ENCODE results near the gene TPM1. TPM values are rescaled to one million over a fixed set of nuclear protein-coding genes. Genes with fewer than 3 reads are reported as not detected.

TPM1 gene
- total RNA-seq, 2 donors from 2014 or later: 245 to 363 TPM

DNA sequence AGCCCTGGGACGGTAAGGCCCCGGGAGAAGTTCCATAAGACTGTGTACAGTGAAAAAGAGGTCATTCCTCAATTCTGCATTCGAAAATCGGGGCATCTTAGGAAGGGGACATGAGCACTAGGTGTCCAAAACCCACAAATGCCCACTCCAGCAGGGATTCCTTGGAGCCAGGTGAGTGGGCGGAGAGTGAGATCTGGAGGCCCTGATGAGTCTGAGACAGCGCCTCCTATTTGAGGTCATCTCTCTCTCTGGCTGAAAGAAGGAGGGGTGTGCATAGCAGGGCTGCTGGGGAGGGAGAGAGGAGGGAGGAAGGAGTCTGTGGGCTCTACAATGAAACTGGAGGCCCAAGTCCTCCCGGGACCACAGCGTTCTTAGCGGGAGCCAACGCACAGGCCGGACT lies 41.0 kb downstream of the TPM1 start:
- TF ChIP-seq, protein P1, sequence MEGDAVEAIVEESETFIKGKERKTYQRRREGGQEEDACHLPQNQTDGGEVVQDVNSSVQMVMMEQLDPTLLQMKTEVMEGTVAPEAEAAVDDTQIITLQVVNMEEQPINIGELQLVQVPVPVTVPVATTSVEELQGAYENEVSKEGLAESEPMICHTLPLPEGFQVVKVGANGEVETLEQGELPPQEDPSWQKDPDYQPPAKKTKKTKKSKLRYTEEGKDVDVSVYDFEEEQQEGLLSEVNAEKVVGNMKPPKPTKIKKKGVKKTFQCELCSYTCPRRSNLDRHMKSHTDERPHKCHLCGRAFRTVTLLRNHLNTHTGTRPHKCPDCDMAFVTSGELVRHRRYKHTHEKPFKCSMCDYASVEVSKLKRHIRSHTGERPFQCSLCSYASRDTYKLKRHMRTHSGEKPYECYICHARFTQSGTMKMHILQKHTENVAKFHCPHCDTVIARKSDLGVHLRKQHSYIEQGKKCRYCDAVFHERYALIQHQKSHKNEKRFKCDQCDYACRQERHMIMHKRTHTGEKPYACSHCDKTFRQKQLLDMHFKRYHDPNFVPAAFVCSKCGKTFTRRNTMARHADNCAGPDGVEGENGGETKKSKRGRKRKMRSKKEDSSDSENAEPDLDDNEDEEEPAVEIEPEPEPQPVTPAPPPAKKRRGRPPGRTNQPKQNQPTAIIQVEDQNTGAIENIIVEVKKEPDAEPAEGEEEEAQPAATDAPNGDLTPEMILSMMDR (conservative IDR thresholded peaks at IDR 0.05): no peak
- no peak overlapping the region for H3K27ac ChIP-seq (ENCODE audit: low read depth, low read length)
- H3K27me3 ChIP-seq (ENCODE audit: control insufficient read depth, insufficient read depth, low read length, poor library complexity, severe bottlenecking): no peaks in the 10 kb centered on the region
- Mint-ChIP-seq H3K4me3 (no peak overlapping the region), H3K36me3 (ENCODE audit: low read depth) (no peaks in the 10 kb centered on the region), H3K9me3 (no peaks in the 10 kb centered on the region), H3K4me1 (peaks cover 56% of the 10 kb centered on the region), H3K27ac (peak overlapping the region; percentile 87), H3K27me3 (ENCODE audit: insufficient read depth) (no peaks in the 10 kb centered on the region)
- DNase-seq: peak; percentile 74
- H3K36me3 ChIP-seq (ENCODE audit: control insufficient read depth, insufficient read depth, low read length): no peaks in the 10 kb centered on the region
- no peak overlapping the region for H3K4me3 ChIP-seq (ENCODE audit: low read length)
- no peaks in the 10 kb centered on the region for H3K9me3 ChIP-seq (ENCODE audit: control insufficient read depth, low read length)
- no peak overlapping the region for H3K9ac ChIP-seq (ENCODE audit: extremely low read depth, low read length, poor library complexity, severe bottlenecking)
- peaks cover 17% of the 10 kb centered on the region for H3K4me1 ChIP-seq (ENCODE audit: control insufficient read depth, insufficient read depth, low read length)
- 91 to 93% methylated on average over 8 to 11 of the region's 11 CpGs for WGBS, 2 experiments (ENCODE audit: insufficient coverage in 1 of 2, insufficient read length in 1 of 2)

- Histone ChIP-seq H3K36me3 (ENCODE audit: control insufficient read depth, insufficient read depth, low read length) (no peaks in the 10 kb centered on the region), H3K4me1 (ENCODE audit: control insufficient read depth, insufficient read depth, low read length) (peaks cover 14% of the 10 kb centered on the region), H3K9me3 (ENCODE audit: control insufficient read depth, low read length) (no peaks in the 10 kb centered on the region), H3K27me3 (ENCODE audit: control insufficient read depth, insufficient read depth, low read length, poor library complexity, severe bottlenecking) (no peaks in the 10 kb centered on the region), H3K27ac (ENCODE audit: low read depth, low read length) (no peak overlapping the region), H3K9ac (ENCODE audit: extremely low read depth, low read length, poor library complexity, severe bottlenecking) (no peak overlapping the region), H3K4me3 (ENCODE audit: low read length) (no peak overlapping the region)
- 88% methylated on average over 1 of the region's 1 CpG; no CpG with 5 or more reads in 1 of the 2 experiments for WGBS, 2 experiments (ENCODE audit: insufficient coverage in 1 of 2, insufficient read length in 1 of 2)
- no peak for DNase-seq
- no peaks in the 10 kb centered on the region for H3K9me3 Mint-ChIP-seq
- H3K4me3 Mint-ChIP-seq: no peak overlapping the region
- no peaks in the 10 kb centered on the region for H3K27me3 Mint-ChIP-seq (ENCODE audit: insufficient read depth)
- TF ChIP-seq, protein P1 (conservative IDR thresholded peaks at IDR 0.05): no peak
- no peak overlapping the region for H3K27ac Mint-ChIP-seq
- H3K4me1 Mint-ChIP-seq: peaks cover 58% of the 10 kb centered on the region
- H3K36me3 Mint-ChIP-seq (ENCODE audit: low read depth): no peaks in the 10 kb centered on the region
Measured at GRCh38 chr15:63084806-63085205, 42.3 kb downstream of the TPM1 start.

GRCh38 chr15:63085289-63085688 lies 42.7 kb downstream of the TPM1 start:
- Mint-ChIP-seq H3K4me1 (peaks cover 57% of the 10 kb centered on the region), H3K27ac (no peak overlapping the region), H3K36me3 (ENCODE audit: low read depth) (no peaks in the 10 kb centered on the region), H3K4me3 (no peak overlapping the region), H3K27me3 (ENCODE audit: insufficient read depth) (no peaks in the 10 kb centered on the region), H3K9me3 (no peaks in the 10 kb centered on the region)
- Histone ChIP-seq H3K9ac (ENCODE audit: extremely low read depth, low read length, poor library complexity, severe bottlenecking) (no peak overlapping the region), H3K27me3 (ENCODE audit: control insufficient read depth, insufficient read depth, low read length, poor library complexity, severe bottlenecking) (no peaks in the 10 kb centered on the region), H3K4me3 (ENCODE audit: low read length) (no peak overlapping the region), H3K4me1 (ENCODE audit: control insufficient read depth, insufficient read depth, low read length) (peaks cover 9% of the 10 kb centered on the region), H3K9me3 (ENCODE audit: control insufficient read depth, low read length) (no peaks in the 10 kb centered on the region), H3K36me3 (ENCODE audit: control insufficient read depth, insufficient read depth, low read length) (no peaks in the 10 kb centered on the region), H3K27ac (ENCODE audit: low read depth, low read length) (no peak overlapping the region)
- DNase-seq: no peak
- 89 to 94% methylated on average over 4 of the region's 4 CpGs for WGBS, 2 experiments (ENCODE audit: insufficient coverage in 1 of 2, insufficient read length in 1 of 2)
- TF ChIP-seq, protein P1 (conservative IDR thresholded peaks at IDR 0.05): no peak
